ENCODE results near the gene GINS3. TPM values are rescaled to one million over a fixed set of nuclear protein-coding genes. Genes with fewer than 3 reads are reported as not detected.

The GINS3 gene
- total RNA-seq, 1 experiment from 2014 or later: 4.2 TPM

DNA sequence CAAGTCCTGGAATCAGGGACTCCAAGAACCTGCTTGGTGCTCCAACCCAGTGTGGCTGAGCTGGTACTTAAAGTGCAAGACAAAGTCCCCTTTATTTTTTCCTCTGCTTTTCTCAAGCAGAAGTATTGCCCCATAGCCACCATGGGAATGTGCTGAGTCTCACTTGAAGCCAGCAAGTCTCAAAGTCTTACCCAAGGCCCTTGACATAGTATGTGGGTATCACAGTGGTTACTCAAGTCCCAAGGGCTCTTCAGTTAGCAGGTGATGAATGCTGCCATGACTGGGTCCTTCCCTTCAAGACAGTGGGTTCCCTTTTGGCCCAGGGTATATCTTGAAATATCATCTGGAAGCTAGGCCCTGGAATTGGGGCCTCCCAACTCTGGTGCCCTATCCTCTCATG, 30.5 kb upstream of the GINS3 start:
- intact Hi-C loops (cut with micrococcal nuclease): no loop called here
- DNase-seq (ENCODE audit: unreplicated experiment): no peak
- CTCF ChIA-PET: interaction anchor here (0.6 to 1.7 kb wide), 2 partner anchors 25 to 511 kb away, joined by 3 to 6 read pairs; no protein-coding TSS in a partner anchor

DNA sequence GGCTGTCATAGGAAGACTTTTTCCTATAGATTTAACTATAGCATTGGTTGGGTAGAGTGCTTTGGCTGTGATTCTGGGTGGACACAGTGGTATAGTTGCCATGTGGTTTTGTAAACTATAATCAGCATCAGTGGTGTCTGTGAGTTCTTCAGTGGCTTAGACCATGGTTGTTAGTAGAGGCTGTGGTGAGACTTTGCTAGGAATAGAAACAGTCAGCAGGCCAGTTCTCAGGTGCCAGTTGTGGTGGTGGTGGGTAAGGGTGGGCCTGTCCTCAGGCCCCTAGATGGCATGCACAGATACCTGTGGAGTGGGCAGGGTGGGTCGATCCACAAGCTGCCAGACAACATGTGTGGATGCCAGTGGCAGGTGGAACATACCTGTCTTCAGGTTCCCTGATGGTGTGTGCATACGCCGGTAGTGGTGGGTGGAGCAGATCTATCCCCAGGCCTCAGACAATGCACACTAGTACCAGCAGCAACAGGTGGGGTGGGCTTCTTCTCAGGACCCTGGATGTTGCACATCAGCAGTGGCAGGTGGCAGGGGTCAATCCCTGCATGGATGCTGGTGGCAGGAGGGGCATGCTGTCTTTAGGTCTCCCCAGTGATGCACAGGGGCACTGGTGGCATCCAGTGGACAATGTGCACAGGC, 28.4 kb upstream of the GINS3 start:
- no peaks in the 10 kb centered on the region for H3K36me3 Mint-ChIP-seq (ENCODE audit: insufficient read depth, unreplicated experiment)

More for the DNA sequence above, 30.5 kb upstream of the GINS3 start:
- peaks cover 2% of the 10 kb centered on the region for H3K27me3 Mint-ChIP-seq (ENCODE audit: insufficient read depth, unreplicated experiment)
- H3K27ac Mint-ChIP-seq (ENCODE audit: low read depth, unreplicated experiment): no peak overlapping the region
- no TSS peak for BruUV-seq (replicated peaks)
- H3K36me3 Mint-ChIP-seq (ENCODE audit: insufficient read depth, unreplicated experiment): no peaks in the 10 kb centered on the region
- peaks cover 7% of the 10 kb centered on the region for H3K4me1 Mint-ChIP-seq (ENCODE audit: insufficient read depth, unreplicated experiment)
- no peak overlapping the region for H3K4me3 Mint-ChIP-seq (ENCODE audit: unreplicated experiment)
- TF ChIP-seq, protein P1, sequence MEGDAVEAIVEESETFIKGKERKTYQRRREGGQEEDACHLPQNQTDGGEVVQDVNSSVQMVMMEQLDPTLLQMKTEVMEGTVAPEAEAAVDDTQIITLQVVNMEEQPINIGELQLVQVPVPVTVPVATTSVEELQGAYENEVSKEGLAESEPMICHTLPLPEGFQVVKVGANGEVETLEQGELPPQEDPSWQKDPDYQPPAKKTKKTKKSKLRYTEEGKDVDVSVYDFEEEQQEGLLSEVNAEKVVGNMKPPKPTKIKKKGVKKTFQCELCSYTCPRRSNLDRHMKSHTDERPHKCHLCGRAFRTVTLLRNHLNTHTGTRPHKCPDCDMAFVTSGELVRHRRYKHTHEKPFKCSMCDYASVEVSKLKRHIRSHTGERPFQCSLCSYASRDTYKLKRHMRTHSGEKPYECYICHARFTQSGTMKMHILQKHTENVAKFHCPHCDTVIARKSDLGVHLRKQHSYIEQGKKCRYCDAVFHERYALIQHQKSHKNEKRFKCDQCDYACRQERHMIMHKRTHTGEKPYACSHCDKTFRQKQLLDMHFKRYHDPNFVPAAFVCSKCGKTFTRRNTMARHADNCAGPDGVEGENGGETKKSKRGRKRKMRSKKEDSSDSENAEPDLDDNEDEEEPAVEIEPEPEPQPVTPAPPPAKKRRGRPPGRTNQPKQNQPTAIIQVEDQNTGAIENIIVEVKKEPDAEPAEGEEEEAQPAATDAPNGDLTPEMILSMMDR (IDR thresholded peaks at IDR 0.05; ENCODE audit: unreplicated experiment): no peak
- POLR2A ChIA-PET: no interaction called here
- H3K9me3 Mint-ChIP-seq (ENCODE audit: unreplicated experiment): peaks cover 18% of the 10 kb centered on the region

DNA sequence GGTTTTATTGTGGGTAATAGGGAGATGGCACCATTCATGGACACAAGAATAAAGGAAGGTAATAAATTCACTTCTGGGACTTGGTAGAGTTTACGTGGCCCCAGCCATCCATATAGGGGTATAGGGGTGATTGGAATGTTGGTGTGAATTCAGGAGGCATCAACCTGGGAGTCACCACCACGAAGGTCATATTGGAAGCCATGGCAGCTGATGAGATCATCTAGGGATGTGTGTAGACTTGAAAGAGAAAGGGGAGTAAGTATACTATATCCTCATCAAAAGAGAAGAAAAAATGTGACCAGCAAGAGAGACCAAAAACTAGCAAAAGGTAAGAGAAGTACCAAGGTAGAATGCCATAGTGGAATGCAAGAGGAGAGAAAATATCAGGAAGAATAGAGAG, 26.6 kb upstream of the GINS3 start:
- H3K27me3 Mint-ChIP-seq (ENCODE audit: insufficient read depth, unreplicated experiment): peaks cover 24% of the 10 kb centered on the region
- DNase-seq (ENCODE audit: unreplicated experiment): no peak
- no TSS peak for BruUV-seq (replicated peaks)
- H3K27ac Mint-ChIP-seq (ENCODE audit: low read depth, unreplicated experiment): no peak overlapping the region
- POLR2A ChIA-PET: interaction anchor here (0.7 to 2.1 kb wide), 3 partner anchors 11 to 86 kb away, joined by 3 to 7 read pairs (median 4); no protein-coding TSS in a partner anchor
- no peak overlapping the region for H3K4me3 Mint-ChIP-seq (ENCODE audit: unreplicated experiment)
- peaks cover 4% of the 10 kb centered on the region for H3K9me3 Mint-ChIP-seq (ENCODE audit: unreplicated experiment)
- TF ChIP-seq, protein P1 (IDR thresholded peaks at IDR 0.05; ENCODE audit: unreplicated experiment): no peak
- H3K4me1 Mint-ChIP-seq (ENCODE audit: insufficient read depth, unreplicated experiment): peaks cover 7% of the 10 kb centered on the region
- CTCF ChIA-PET: interaction anchor here (0.6 kb wide), 1 partner anchor 24 kb away, joined by 3 read pairs; no protein-coding TSS in a partner anchor
- intact Hi-C loops (cut with micrococcal nuclease): no loop called here
- H3K36me3 Mint-ChIP-seq (ENCODE audit: insufficient read depth, unreplicated experiment): no peaks in the 10 kb centered on the region

More for the DNA sequence above, 28.4 kb upstream of the GINS3 start:
- CTCF ChIA-PET: interaction anchor here (0.7 kb wide), 1 partner anchor 21 kb away, joined by 3 read pairs; no protein-coding TSS in a partner anchor
- Mint-ChIP-seq H3K27ac (ENCODE audit: low read depth, unreplicated experiment) (no peak overlapping the region), H3K9me3 (ENCODE audit: unreplicated experiment) (peaks cover 18% of the 10 kb centered on the region), H3K4me3 (ENCODE audit: unreplicated experiment) (no peak overlapping the region), H3K4me1 (ENCODE audit: insufficient read depth, unreplicated experiment) (peaks cover 7% of the 10 kb centered on the region), H3K27me3 (ENCODE audit: insufficient read depth, unreplicated experiment) (peaks cover 10% of the 10 kb centered on the region)
- TF ChIP-seq, protein P1 (IDR thresholded peaks at IDR 0.05; ENCODE audit: unreplicated experiment): no peak
- BruUV-seq (replicated peaks): no TSS peak
- POLR2A ChIA-PET: interaction anchor here (0.6 kb wide), 1 partner anchor 287 kb away, joined by 3 read pairs; no protein-coding TSS in a partner anchor
- intact Hi-C loops (cut with micrococcal nuclease): no loop called here
- DNase-seq (ENCODE audit: unreplicated experiment): no peak

DNA sequence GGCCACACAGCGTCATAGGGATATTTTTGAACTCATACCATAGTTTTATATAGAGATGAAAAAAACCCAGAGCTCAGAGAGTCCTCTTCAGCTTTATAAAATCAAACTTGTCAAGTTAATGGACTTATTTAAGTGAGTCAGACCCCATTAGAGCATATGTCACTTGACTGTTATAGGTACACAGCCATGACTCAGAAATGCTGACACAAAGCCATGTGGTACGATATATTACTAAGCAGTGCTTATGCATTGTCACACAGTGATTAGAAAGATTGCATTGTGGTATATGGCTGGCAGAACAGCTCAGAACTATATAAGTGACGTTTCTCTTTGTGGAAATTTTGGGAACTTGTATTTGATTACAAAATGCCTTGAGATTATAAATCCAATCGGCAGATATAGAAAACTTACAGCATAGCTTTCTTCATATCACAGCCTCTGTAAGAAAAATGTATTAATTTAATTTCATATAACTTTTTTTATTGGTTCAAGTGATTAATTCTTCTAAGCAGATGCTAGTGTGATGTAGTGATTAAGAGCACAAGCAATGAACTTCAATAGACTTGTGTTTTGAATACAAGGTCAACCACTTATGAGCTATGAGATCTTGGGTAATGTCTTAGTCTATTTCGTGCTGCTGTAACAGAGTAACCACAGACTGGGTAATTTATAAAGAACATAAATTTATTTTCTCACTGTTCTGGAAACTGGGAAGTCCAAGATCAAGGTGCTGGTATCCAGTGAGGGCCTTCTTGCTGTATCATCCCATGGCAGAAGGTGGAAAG, 25.8 kb upstream of the GINS3 start:
- no TSS peak for BruUV-seq (replicated peaks)
- ChIA-PET CTCF (interaction anchor here (0.5 to 1.1 kb wide), 4 partner anchors 19 to 140 kb away, joined by 3 to 4 read pairs (median 3); no protein-coding TSS in a partner anchor), POLR2A (interaction anchor here (0.7 to 2.1 kb wide), 3 partner anchors 10 to 85 kb away, joined by 3 to 7 read pairs (median 4); no protein-coding TSS in a partner anchor)
- peaks cover 24% of the 10 kb centered on the region for H3K27me3 Mint-ChIP-seq (ENCODE audit: insufficient read depth, unreplicated experiment)
- DNase-seq (ENCODE audit: unreplicated experiment): peak; percentile 53
- no peak overlapping the region for H3K27ac Mint-ChIP-seq (ENCODE audit: low read depth, unreplicated experiment)
- H3K36me3 Mint-ChIP-seq (ENCODE audit: insufficient read depth, unreplicated experiment): no peaks in the 10 kb centered on the region
- no peaks in the 10 kb centered on the region for H3K9me3 Mint-ChIP-seq (ENCODE audit: unreplicated experiment)
- H3K4me1 Mint-ChIP-seq (ENCODE audit: insufficient read depth, unreplicated experiment): peaks cover 7% of the 10 kb centered on the region
- intact Hi-C loops (cut with micrococcal nuclease): no loop called here
- no peak overlapping the region for H3K4me3 Mint-ChIP-seq (ENCODE audit: unreplicated experiment)
- TF ChIP-seq, protein P1 (IDR thresholded peaks at IDR 0.05; ENCODE audit: unreplicated experiment): no peak
